ENCODE data around the gene ATG2A. TPM values are rescaled to one million over a fixed set of nuclear protein-coding genes. Genes with fewer than 3 reads are reported as not detected.

ATG2A gene
- total and polyA plus RNA-seq, 2 donors from 2014 or later, result 16.8 to 26.9 TPM

- no peak overlapping the region for H3K4me3 ChIP-seq (ENCODE audit: low read length in 3 of 3)
- FAIRE-seq, result no peak
- no peaks in the 10 kb centered on the region for H3K27me3 ChIP-seq (ENCODE audit: control insufficient read depth, insufficient read depth, low read length)
- no peaks in the 10 kb centered on the region for H3K36me3 ChIP-seq (ENCODE audit: control insufficient read depth in 2 of 3, insufficient read depth in 3 of 3, low read length in 3 of 3)
- no peak overlapping the region for H3K9ac ChIP-seq (ENCODE audit: low read length in 3 of 3)
- peaks cover 0 to 38% (median 11%) of the 10 kb centered on the region in 3 donors for H3K4me1 ChIP-seq (ENCODE audit: control insufficient read depth in 2 of 3, insufficient read depth in 2 of 3, low read depth in 1 of 3, low read length in 3 of 3)
- intact Hi-C loops (cut with DNase I), result no loop called here
- no peak for TF ChIP-seq CTCF (IDR thresholded peaks at IDR 0.05; ENCODE audit: borderline replicate concordance, extremely low read depth, insufficient read depth)
- H3K27ac ChIP-seq (ENCODE audit: low read depth in 2 of 2, low read length in 2 of 2), result peak overlapping the region in 1 of 2 donors; percentile 15
- no peaks in the 10 kb centered on the region for H3K9me3 ChIP-seq (ENCODE audit: control insufficient read depth in 2 of 3, insufficient read depth in 1 of 3, low read length in 3 of 3)
- peak in 1 of 5 donors; percentile 71 for DNase-seq
Observed at GRCh38 chr11:64880240-64881001, 36.6 kb downstream of the ATG2A start.

DNA sequence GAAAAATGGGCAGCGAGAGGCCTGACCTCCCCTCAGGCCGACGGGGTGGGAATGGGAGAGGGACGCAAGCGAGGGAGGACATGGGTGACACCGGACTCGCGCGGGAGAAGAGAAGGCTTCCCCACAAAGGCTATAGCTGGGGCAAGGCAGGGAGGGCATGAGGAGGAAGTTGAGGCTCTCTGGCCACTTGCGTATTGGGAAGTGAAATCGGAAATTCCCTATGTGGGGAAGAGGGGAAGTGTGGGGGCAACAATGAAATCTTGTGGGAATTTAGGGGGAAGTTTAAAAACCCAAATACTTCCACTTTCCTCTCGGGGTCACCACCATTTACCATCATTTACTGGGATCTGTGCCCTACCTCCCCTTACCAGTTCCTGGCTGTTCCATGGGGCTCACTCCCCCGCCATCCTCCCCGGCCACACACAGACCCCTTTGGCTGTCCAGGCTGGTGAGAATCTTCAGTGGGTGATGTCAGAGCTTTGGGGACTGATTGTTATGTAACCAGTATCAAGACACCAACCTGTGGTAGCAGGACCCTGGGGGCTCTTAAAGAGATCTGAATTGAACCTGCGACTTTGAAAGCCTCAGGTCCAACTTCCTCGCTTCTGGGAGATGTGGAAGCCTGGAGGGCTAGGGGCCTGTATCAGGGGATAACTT lies 37.6 kb downstream of the ATG2A start:
- Histone ChIP-seq H3K9me3 (ENCODE audit: control insufficient read depth in 2 of 3, insufficient read depth in 1 of 3, low read length in 3 of 3) (no peaks in the 10 kb centered on the region), H3K4me1 (ENCODE audit: control insufficient read depth in 2 of 3, insufficient read depth in 2 of 3, low read depth in 1 of 3, low read length in 3 of 3) (peaks cover 0 to 46% (median 20%) of the 10 kb centered on the region in 3 donors), H3K27ac (ENCODE audit: low read depth in 2 of 2, low read length in 2 of 2) (peak overlapping the region; percentile 85 to 88), H3K27me3 (ENCODE audit: control insufficient read depth, insufficient read depth, low read length) (no peaks in the 10 kb centered on the region), H3K4me3 (ENCODE audit: low read length in 3 of 3) (peak overlapping the region; percentile 49 to 79 (median 76)), H3K36me3 (ENCODE audit: control insufficient read depth in 2 of 3, insufficient read depth in 3 of 3, low read length in 3 of 3) (no peaks in the 10 kb centered on the region), H3K9ac (ENCODE audit: low read length in 3 of 3) (peak overlapping the region; percentile 15 to 79 (median 72))
- no peak for TF ChIP-seq CTCF (IDR thresholded peaks at IDR 0.05; ENCODE audit: borderline replicate concordance, extremely low read depth, insufficient read depth)
- intact Hi-C loops (cut with DNase I), result no loop called here
- DNase-seq, result peak in 1 of 5 donors; percentile 62
- FAIRE-seq, result no peak

DNA sequence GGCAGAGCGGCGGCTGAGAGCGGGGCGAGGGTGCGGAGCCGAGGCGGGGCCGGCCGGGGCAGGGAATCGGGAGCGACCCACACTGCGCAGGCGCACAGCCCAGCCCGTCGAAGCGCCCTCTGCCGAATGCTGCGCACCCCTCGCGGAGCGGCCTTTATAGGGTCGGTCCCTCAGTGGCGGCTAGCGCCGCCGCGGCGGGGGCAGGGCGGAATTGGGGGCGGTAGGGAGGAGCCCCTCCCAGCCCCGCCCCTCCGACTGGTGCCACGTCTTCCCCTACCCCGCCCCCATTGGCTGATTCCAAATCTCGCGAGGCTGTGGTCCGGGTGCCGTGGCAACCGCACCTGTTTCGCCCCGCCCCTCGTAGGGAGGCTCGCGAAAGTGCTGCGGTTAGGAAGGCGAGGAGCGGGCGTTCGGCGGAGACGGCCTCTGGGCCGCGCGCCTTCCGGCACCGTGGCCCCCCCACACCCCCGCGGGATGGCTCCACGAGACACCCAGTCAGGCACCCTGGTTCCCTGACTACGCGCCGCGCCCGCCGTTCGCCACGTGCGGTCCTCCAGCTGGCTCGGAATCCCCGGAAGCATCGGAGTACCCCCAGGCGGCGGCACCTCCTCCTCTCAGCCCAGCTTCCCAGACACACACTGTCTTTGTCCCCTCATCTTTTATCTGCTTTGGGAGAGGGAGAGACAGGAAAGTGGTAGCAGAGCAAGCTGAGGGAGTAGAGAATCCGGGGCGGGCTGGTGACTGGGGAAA lies 38.3 kb downstream of the ATG2A start, which contains the start of gene EHD1:
Gene EHD1 (minus strand): TSS at position 128 of the 750 bp plus-strand sequence. CDS start 157 bp downstream, outside the sequence.
- FAIRE-seq (no peak), DNase-seq (peak; percentile 99 to 100 (median 99))
- H3K4me3 ChIP-seq (ENCODE audit: low read length in 3 of 3), result peak within 1 kb of the TSS; percentile 95 to 97 (median 97)
- H3K9me3 ChIP-seq (ENCODE audit: control insufficient read depth in 2 of 3, insufficient read depth in 1 of 3, low read length in 3 of 3), result no peaks in the 10 kb centered on the region
- H3K9ac ChIP-seq (ENCODE audit: low read length in 3 of 3), result peak within 1 kb of the TSS; percentile 86 to 95 (median 95)
- H3K36me3 ChIP-seq (ENCODE audit: control insufficient read depth in 2 of 3, insufficient read depth in 3 of 3, low read length in 3 of 3), result no peaks in the 10 kb centered on the region
- H3K27me3 ChIP-seq (ENCODE audit: control insufficient read depth, insufficient read depth, low read length), result no peaks in the 10 kb centered on the region
- peak within 1 kb of the TSS; percentile 86 to 88 for H3K27ac ChIP-seq (ENCODE audit: low read depth in 2 of 2, low read length in 2 of 2)
- TF ChIP-seq CTCF (IDR thresholded peaks at IDR 0.05; ENCODE audit: borderline replicate concordance, extremely low read depth, insufficient read depth), result peak; percentile 69
- peaks cover 0 to 48% (median 23%) of the 10 kb centered on the region in 3 donors for H3K4me1 ChIP-seq (ENCODE audit: control insufficient read depth in 2 of 3, insufficient read depth in 2 of 3, low read depth in 1 of 3, low read length in 3 of 3)
- intact Hi-C loops (cut with DNase I), result no loop called here
